ENCODE results near the gene MARS1.

MARS1 gene

GRCh38 chr12:57518176-57518919, 30.5 kb downstream of the MARS1 start (continued):
- TF ChIP-seq, protein P1, sequence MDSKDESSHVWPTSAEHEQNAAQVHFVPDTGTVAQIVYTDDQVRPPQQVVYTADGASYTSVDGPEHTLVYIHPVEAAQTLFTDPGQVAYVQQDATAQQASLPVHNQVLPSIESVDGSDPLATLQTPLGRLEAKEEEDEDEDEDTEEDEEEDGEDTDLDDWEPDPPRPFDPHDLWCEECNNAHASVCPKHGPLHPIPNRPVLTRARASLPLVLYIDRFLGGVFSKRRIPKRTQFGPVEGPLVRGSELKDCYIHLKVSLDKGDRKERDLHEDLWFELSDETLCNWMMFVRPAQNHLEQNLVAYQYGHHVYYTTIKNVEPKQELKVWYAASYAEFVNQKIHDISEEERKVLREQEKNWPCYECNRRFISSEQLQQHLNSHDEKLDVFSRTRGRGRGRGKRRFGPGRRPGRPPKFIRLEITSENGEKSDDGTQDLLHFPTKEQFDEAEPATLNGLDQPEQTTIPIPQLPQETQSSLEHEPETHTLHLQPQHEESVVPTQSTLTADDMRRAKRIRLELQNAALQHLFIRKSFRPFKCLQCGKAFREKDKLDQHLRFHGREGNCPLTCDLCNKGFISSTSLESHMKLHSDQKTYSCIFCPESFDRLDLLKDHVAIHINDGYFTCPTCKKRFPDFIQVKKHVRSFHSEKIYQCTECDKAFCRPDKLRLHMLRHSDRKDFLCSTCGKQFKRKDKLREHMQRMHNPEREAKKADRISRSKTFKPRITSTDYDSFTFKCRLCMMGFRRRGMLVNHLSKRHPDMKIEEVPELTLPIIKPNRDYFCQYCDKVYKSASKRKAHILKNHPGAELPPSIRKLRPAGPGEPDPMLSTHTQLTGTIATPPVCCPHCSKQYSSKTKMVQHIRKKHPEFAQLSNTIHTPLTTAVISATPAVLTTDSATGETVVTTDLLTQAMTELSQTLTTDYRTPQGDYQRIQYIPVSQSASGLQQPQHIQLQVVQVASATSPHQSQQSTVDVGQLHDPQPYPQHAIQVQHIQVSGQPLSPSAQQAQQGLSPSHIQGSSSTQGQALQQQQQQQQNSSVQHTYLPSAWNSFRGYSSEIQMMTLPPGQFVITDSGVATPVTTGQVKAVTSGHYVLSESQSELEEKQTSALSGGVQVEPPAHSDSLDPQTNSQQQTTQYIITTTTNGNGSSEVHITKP (tag by site-specific recombination; IDR thresholded peaks at IDR 0.05) = 0 out of 2 replicates have a peak, but pooled peaks have one; percentile 9
- TF ChIP-seq ZFHX2 (tag by site-specific recombination; conservative IDR thresholded peaks at IDR 0.05) (0 out of 2 replicates have a peak, but pooled peaks have one; percentile 7), ZNF529 (tag by site-specific recombination; IDR thresholded peaks at IDR 0.05; ENCODE audit: insufficient replicate concordance) (no peak), IKZF3 (tag by site-specific recombination; IDR thresholded peaks at IDR 0.05) (0 out of 2 replicates have a peak, but pooled peaks have one; percentile 29)

- ChIA-PET POLR2A (interaction anchor here (0.6 to 2.2 kb wide), 11 partner anchors 7 to 1216 kb away, joined by 3 to 13 read pairs (median 5); partner anchors contain the start of genes DCTN2 and GLI1), CTCF (interaction anchor here (1.4 kb wide), 1 partner anchor 65 kb away, joined by 5 read pairs; no protein-coding TSS in a partner anchor)
- peak overlapping the region; percentile 86 for H3K27ac ChIP-seq (ENCODE audit: extremely low read depth, low read depth, low read length)
- H3K36me3 ChIP-seq (ENCODE audit: control insufficient read depth in 2 of 2, insufficient read depth in 1 of 2, low read length in 2 of 2) = peaks cover 21 to 57% of the 10 kb centered on the region in 2 experiments
- peaks cover 13% of the 10 kb centered on the region for H3K4me1 ChIP-seq (ENCODE audit: control insufficient read depth, insufficient read depth, low read length)
- peak overlapping the region; percentile 79 for H3K4me3 ChIP-seq (ENCODE audit: low read depth, low read length)
- H3K9me3 ChIP-seq (ENCODE audit: control insufficient read depth, insufficient read depth, low read depth, low read length) = no peaks in the 10 kb centered on the region
- TF ChIP-seq ZFP69B (tag by site-specific recombination; IDR thresholded peaks at IDR 0.05) (no peak), ZNF596 (tag by site-specific recombination; IDR thresholded peaks at IDR 0.05) (no peak), ZNF311 (tag by site-specific recombination; IDR thresholded peaks at IDR 0.05; ENCODE audit: borderline replicate concordance) (no peak), ZNF2 (tag by site-specific recombination; IDR thresholded peaks at IDR 0.05) (no peak), PRDM1 (tag by site-specific recombination; IDR thresholded peaks at IDR 0.05) (peak; percentile 92), ZNF585B (tag by site-specific recombination; IDR thresholded peaks at IDR 0.05) (no peak), ZNF555 (tag by site-specific recombination; conservative IDR thresholded peaks at IDR 0.05) (no peak), ZNF544 (tag by site-specific recombination; IDR thresholded peaks at IDR 0.05) (no peak), IKZF3 (tag by site-specific recombination; IDR thresholded peaks at IDR 0.05) (peak; percentile 77), ZFHX2 (tag by site-specific recombination; conservative IDR thresholded peaks at IDR 0.05) (no peak), ZNF394 (tag by site-specific recombination; IDR thresholded peaks at IDR 0.05; ENCODE audit: borderline replicate concordance) (no peak), ZNF341 (tag by site-specific recombination; IDR thresholded peaks at IDR 0.05; ENCODE audit: low read depth) (no peak), ZBTB44 (tag by site-specific recombination; IDR thresholded peaks at IDR 0.05) (0 out of 2 replicates have a peak, but pooled peaks have one; percentile 15), GLI2 (tag by site-specific recombination; IDR thresholded peaks at IDR 0.05; ENCODE audit: borderline replicate concordance, low read depth) (no peak), ZNF664 (tag by site-specific recombination; IDR thresholded peaks at IDR 0.05) (no peak), ZNF18 (tag by site-specific recombination; IDR thresholded peaks at IDR 0.05) (no peak), ZNF670 (tag by site-specific recombination; IDR thresholded peaks at IDR 0.05; ENCODE audit: low read depth) (no peak), ZNF791 (tag by site-specific recombination; IDR thresholded peaks at IDR 0.05) (no peak), KLF1 (tag by site-specific recombination; IDR thresholded peaks at IDR 0.05) (no peak), ZNF112 (tag by site-specific recombination; IDR thresholded peaks at IDR 0.05) (no peak)
- TF ChIP-seq, protein P1 (tag by site-specific recombination; IDR thresholded peaks at IDR 0.05) = no peak
Measured at GRCh38 chr12:57518920-57519795, 31.3 kb downstream of the MARS1 start.
